GM21576 (cell line): ENCODE results near the gene ETFB.

Experiments
- ATAC-seq: cut with Tn5 transposase; IDR thresholded peaks from one replicate; pipeline ENCODE4 v1.9.1; 2021; ENCODE audit warnings: mild to moderate bottlenecking, moderate library complexity; ENCODE audit not compliant: unreplicated experiment

ETFB gene

GRCh38 chr19:51329411-51329810 is 36.8 kb downstream of the ETFB start:
- ATAC-seq, result no peak

GRCh38 chr19:51327066-51328001 is 38.9 kb downstream of the ETFB start:
- no peak for ATAC-seq

- ATAC-seq, result no peak
Observed at GRCh38 chr19:51326216-51327065, 39.7 kb downstream of the ETFB start.

- ATAC-seq, result no peak
Observed at GRCh38 chr19:51325161-51325976, 40.8 kb downstream of the ETFB start.

GRCh38 chr19:51324167-51324481 is 42.1 kb downstream of the ETFB start:
- no peak for ATAC-seq

- ATAC-seq, result no peak
Observed at GRCh38 chr19:51323481-51324166, 42.6 kb downstream of the ETFB start.

- no peak for ATAC-seq
Observed at GRCh38 chr19:51321799-51322198, 44.4 kb downstream of the ETFB start.

- ATAC-seq, result no peak
Observed at GRCh38 chr19:51320280-51320657, 45.9 kb downstream of the ETFB start.

GRCh38 chr19:51319649-51320279 is 46.4 kb downstream of the ETFB start:
- ATAC-seq, result no peak

GRCh38 chr19:51318687-51319648 is 47.2 kb downstream of the ETFB start:
- ATAC-seq, result no peak

- no peak for ATAC-seq
Observed at GRCh38 chr19:51317968-51318367, 48.2 kb downstream of the ETFB start.

GRCh38 chr19:51317376-51317775 is 48.8 kb downstream of the ETFB start:
- ATAC-seq, result no peak

- ATAC-seq, result no peak
Observed at GRCh38 chr19:51316688-51317087, 49.5 kb downstream of the ETFB start.

GRCh38 chr19:51311351-51312257 is 54.6 kb downstream of the ETFB start, which contains the start of gene IGLON5:
TSS of gene IGLON5 (plus strand) at chr19:51311644. CDS start at chr19:51311848, 204 bp downstream.
- no peak for ATAC-seq

- ATAC-seq, result no peak
Observed at GRCh38 chr19:51305479-51305878, 60.7 kb downstream of the ETFB start.

- ATAC-seq, result no peak
Observed at GRCh38 chr19:51301266-51301665, 64.9 kb downstream of the ETFB start.

GRCh38 chr19:51297406-51297805 is 68.8 kb downstream of the ETFB start:
- no peak for ATAC-seq
